Stimulated activated naive CD4-positive, alpha-beta T cell (primary cell): ENCODE results near the gene PERM1.
"Not testable (repeated sequence)": the region's sequence is repeated elsewhere in the genome, so short reads cannot be mapped to it uniquely, and the experiment has no call there.

Experiments
- DNase-seq, 6 experiments: peaks; one replicate each; lab custom pipeline; 2025; lab: John Stamatoyannopoulos, UW

PERM1 gene

GRCh38 chr1:964691-965525 lies 17.0 kb downstream of the PERM1 start:
- no peak for DNase-seq

- no peak for DNase-seq
These were observed 18.0 kb downstream of the PERM1 start for GRCh38 chr1:963746-964525.

GRCh38 chr1:963301-963651 lies 18.6 kb downstream of the PERM1 start:
- no peak for DNase-seq

- no peak for DNase-seq
These were observed 19.3 kb downstream of the PERM1 start for GRCh38 chr1:962381-963300.

- no peak for DNase-seq
These were observed 20.7 kb downstream of the PERM1 start for GRCh38 chr1:961132-961669.

DNA sequence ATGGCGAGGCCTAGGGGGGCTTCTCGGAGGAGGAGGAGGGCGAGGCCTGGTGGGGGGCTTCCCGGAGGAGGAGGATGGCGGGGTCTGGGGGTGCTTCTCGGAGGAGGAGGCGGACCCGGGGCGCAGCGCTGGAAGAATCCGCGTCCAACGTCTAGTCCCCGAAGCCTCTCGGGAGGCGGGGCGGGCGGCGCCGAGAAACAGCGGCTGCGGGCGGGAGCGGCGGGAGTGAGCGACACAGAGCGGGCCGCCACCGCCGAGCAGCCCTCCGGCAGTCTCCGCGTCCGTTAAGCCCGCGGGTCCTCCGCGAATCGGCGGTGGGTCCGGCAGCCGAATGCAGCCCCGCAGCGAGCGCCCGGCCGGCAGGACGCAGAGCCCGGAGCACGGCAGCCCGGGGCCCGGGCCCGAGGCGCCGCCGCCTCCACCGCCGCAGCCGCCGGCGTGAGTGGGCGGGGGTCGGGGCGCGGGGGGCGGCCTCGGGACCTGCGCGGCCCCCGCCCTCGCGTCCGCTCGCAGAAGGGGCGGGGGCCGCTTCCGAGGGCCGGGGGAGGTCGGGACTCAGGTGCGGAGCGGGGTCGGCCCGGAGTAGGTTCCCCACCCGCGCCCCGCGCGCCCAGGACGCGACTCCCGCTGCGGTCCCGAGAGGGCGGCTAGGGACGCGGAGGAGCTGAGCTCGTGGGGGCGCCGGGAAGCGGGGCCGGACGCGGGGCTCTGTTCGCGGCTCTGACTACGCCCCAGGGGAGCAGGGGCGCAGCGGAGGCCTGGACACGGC lies 21.3 kb downstream of the PERM1 start, which contains the start of gene KLHL17:
KLHL17 (plus strand) TSS at position 222 of the 769 bp plus-strand sequence; CDS start at position 332, 110 bp downstream.
- peak; percentile 40 to 75 (median 67) for DNase-seq

DNA sequence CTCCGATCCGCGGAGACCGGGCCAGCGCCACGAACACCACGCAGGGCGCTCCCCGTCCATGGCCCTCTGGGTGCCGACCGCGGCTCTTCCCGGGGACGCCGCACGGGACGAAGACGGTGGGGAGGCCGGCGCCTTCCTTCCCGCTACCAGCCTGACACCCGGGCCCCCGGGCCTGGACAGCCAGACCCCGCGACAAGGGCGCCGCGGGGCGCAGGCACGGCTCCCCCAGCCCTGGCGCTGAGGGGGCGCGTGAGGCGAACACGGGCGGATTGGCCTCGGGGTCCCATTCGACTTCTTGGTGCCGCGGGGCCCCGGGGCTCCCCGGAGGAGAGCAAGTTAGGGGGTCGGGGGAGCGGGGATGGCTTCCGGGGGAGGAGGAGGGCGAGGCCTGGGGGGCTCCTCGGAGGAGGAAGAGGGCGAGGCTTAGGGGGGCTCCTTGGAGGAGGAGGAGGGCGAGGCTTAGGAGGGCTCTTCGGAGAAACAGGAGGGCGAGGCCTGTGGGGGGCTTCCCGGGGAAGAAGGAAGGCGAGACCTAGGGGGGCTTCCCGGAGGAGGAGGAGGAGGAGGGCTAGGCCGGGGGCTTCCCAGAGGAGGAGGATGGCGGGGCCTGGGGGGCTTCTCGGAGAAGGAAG lies 22.0 kb downstream of the PERM1 start:
- DNase-seq: no peak

GRCh38 chr1:958823-959730 lies 22.8 kb downstream of the PERM1 start, which contains the start of gene NOC2L:
TSS of gene NOC2L (minus strand) at chr1:959256. CDS start at chr1:959240, 16 bp downstream.
- peak; percentile 79 to 95 (median 92) for DNase-seq

- no peak for DNase-seq
These were observed 25.3 kb downstream of the PERM1 start for GRCh38 chr1:956636-957035.

DNA sequence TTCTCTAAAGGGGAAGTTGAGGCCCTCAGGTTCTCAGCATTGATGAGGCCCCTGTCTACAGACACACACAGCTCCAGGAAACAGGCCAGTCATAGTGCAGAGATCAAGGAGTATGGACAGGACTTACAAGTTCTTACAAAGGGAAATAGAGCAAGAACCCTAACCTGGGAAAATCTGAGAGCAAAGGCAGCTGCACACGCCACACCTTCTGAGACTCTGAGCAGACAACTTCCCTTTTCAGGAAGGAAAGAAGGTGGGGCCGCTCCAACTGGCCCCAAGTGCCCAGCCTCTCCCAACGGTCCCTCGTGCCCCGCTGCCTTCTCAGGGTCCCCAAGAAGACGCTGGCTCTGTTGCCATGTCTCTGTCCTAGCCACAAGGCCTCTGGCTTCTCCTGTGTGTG lies 26.4 kb downstream of the PERM1 start:
- DNase-seq: no peak

DNA sequence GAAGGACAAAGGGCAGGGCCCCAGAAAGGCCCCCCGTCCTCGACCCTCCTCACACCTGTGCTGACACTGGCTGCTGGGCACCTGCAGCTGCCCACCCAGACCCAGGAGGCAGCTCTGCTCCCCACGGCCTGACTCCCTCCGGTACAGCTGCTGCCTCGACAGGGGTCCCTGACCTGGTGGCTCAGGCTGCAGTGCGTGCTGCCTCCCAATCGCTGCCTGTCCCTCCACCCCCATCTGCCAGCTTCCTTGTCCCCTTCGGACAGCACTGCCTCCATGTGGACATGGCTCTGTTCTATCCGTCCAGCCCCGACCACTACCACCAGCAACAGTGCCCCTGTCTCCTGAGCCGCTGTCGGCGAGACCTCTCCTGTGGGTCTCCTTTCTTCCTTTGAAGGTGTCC lies 27.0 kb downstream of the PERM1 start:
- DNase-seq: no peak

DNA sequence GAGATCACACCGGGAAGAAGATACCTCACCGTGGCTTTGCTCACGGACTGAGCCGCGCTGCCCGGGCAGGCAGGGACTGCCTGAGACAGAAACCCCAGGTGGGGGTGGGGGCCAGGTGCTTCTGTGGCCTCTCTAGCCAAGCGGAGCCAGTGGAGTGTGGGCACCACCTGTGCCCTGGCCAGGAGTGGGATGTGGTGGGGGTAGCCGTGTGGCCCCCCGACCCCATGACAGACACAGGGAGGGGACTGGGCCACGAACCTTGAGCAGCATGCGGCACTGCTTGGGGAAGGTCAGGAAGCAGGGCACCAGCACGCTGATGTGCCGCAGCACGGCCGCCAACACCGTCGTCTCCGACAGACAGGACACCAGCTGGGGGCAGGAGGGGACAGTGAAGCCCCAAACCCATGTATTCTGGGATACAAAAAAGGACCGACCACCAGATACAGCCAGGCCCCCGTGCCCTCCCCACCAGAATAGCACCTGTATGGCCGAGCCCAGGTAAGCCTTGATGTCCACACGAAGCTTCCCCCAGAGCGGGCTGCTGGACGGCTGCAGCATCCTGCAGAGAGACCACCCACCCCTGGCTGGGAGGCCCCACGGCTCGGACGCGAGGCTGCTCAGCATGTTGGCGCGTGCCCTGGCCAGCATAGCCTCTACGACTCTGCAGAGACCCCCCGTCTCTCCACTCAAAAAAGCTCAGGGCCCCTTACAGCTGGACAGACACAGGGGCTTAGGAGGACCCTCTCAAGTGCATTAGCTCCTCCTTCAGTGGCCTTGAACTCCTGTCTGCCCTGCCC lies 28.2 kb downstream of the PERM1 start:
- no peak for DNase-seq

DNA sequence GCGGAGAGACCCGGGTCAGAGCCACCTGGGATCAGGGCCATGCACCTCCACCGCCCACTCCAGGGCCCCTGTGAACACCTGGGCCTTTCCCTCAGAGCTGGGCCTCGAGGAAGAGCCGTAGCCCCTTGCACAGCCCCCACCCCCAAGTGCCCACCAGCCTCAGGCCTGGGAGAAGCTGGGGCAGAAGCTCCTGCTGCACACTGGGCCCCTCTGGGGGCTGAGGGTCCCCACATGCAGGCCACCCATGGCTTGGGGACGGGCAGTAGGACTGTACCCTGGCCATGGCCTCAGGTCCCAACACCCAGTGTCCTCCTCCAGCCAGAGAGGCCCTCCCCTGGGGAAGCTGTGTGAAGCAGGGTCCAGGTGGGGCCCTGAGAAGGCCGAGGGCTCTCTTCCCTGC lies 29.3 kb downstream of the PERM1 start:
- DNase-seq: no peak

DNA sequence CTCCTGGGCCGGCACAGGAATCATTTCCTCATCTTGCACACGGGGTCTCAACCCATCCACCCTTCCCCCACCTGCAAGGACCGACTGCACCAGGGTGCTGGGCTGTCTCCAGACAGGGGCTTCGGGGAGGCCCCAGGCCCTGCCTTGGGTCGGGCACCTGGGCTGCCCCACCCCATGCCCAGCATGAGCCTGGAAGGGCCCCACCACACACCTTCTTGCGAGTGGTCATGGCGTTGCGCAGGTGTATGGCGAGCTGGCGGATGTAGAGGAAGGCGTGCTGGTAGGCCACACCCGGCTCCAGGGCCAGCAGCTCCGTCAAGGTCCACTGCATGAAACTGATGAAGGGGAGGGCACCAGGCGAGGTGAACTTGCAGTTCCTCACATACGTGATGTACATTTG lies 29.7 kb downstream of the PERM1 start:
- no peak for DNase-seq

- DNase-seq: no peak
These were observed 30.5 kb downstream of the PERM1 start for GRCh38 chr1:951364-951763.

DNA sequence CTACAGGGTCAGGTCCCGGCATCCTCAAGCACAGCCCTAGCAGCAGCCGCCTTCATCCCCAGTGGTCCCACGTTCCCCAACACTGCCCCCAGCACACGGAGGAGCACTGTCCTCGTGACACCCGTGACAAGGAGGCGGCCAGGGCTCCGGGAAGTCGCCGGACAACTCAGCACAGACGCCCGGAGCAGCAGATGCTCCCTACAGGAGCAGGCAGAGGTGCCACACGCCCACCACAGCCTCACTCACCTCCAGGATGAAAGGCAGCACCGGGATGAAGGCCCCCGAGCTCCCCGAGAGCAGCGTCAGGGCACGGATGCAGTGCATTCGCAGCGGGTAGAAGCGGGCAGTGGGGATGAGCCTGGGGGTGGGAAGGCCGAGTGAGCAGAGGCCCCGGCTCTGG lies 31.0 kb downstream of the PERM1 start:
- DNase-seq: no peak

DNA sequence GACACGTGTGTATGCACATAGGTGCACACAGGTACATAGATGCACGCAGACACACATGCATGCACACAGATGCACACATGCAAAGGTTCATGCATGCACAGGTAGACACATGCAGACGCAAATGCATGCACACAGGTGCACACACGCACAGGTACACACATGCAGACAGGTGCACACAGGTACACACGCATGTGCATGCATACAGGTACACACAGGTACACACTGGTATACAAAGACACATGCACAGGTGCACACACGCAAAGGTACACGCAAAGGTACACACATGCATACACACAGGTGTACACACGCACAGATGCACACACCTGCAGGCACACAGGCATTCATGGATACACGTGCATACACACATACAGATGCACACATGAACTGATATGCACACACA lies 31.6 kb downstream of the PERM1 start:
- DNase-seq: no peak

GRCh38 chr1:947958-948357 lies 33.9 kb downstream of the PERM1 start:
- no peak for DNase-seq

DNA sequence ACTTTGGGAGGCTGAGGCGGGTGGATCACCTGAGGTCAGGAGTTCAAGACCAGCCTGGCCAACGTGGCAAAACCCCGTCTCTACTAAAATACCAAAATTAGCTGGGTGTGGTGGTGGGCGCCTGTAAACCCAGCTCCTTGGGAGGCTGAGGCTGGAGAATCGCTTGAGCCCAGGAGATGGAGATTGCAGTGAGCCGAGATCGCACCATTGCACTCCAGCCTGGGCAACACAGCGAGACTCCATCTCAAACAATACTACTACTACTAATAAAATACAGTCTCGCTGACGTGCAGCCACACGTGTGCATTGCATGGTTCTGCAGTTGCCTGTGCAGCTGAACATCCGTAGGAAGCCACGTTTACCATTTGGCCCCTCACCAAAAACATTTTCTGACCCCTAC lies 35.1 kb downstream of the PERM1 start:
- not testable (repeated sequence) for DNase-seq
